ENCODE measurements around the gene ZNF565. TPM values are rescaled to one million over a fixed set of nuclear protein-coding genes. Genes with fewer than 3 reads are reported as not detected.

Gene ZNF565
- total RNA-seq, 1 donor = 6.9 TPM

DNA sequence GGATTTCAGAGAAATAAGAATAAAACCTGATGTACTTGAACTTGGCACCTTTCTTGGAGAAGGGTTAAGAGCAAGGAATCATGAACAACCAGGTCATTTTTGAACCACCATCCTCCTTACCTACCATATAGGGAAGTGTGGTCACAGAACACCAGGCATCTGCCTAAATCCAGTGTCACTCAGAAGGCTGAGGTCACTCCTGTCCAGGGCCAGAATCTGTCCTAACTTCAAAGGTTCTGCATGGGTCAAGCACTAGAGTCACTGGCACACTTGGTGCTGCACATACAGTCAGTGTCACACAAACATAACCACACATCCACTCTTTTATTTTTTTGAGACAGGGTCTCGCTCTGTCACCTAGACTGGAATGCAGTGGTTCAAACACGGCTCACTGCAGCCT, 1.6 kb downstream of the ZNF565 start:
- TF ChIP-seq, protein P1, sequence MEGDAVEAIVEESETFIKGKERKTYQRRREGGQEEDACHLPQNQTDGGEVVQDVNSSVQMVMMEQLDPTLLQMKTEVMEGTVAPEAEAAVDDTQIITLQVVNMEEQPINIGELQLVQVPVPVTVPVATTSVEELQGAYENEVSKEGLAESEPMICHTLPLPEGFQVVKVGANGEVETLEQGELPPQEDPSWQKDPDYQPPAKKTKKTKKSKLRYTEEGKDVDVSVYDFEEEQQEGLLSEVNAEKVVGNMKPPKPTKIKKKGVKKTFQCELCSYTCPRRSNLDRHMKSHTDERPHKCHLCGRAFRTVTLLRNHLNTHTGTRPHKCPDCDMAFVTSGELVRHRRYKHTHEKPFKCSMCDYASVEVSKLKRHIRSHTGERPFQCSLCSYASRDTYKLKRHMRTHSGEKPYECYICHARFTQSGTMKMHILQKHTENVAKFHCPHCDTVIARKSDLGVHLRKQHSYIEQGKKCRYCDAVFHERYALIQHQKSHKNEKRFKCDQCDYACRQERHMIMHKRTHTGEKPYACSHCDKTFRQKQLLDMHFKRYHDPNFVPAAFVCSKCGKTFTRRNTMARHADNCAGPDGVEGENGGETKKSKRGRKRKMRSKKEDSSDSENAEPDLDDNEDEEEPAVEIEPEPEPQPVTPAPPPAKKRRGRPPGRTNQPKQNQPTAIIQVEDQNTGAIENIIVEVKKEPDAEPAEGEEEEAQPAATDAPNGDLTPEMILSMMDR (IDR thresholded peaks at IDR 0.05; ENCODE audit: extremely low read depth, low read depth, low read length) = no peak
- no peaks in the 10 kb centered on the region for H3K27me3 ChIP-seq (ENCODE audit: insufficient read depth, low read length)
- no peak overlapping the region for H2AFZ ChIP-seq (ENCODE audit: low read length)
- peaks cover 9% of the 10 kb centered on the region for H4K20me1 ChIP-seq (ENCODE audit: insufficient read depth, low read length)
- H3K4me2 ChIP-seq (ENCODE audit: insufficient read depth, low read length) = no peak overlapping the region
- no peak overlapping the region for H3K27ac ChIP-seq (ENCODE audit: low read depth, low read length)
- peak; percentile 51 for DNase-seq (ENCODE audit: insufficient read length, low spot score, missing footprints)
- no peak overlapping the region for H3K4me3 ChIP-seq (ENCODE audit: insufficient read depth, low read length)
- no peaks in the 10 kb centered on the region for H3K4me1 ChIP-seq (ENCODE audit: insufficient read depth, low read length)
- peaks cover 4% of the 10 kb centered on the region for H3K36me3 ChIP-seq (ENCODE audit: insufficient read depth, low read length)
- H3K9me3 ChIP-seq (ENCODE audit: low read depth, low read length) = no peaks in the 10 kb centered on the region
- peaks cover 55% of the 10 kb centered on the region for H3K79me2 ChIP-seq (ENCODE audit: insufficient read depth, low read length)

DNA sequence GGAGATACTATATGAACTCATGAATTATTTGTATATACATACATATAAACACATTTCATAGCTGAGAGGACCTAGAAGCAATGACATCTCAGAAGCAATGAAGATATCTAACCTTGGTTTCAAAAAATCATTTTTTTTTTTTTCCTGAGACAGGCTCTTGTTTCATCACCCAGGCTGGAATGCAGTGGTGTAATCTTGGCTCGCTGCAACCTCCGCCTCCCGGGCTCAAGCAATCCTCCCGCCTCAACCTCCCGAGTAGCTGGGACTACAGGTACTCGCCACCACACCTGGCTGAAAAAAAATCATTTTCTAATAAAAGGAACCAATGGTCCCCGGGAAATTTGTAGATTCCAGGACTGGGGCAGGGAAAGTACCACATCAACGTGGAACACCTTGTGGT, 4.0 kb downstream of the ZNF565 start:
- H3K9me3 ChIP-seq (ENCODE audit: low read depth, low read length) = no peaks in the 10 kb centered on the region
- TF ChIP-seq, protein P1 (IDR thresholded peaks at IDR 0.05; ENCODE audit: extremely low read depth, low read depth, low read length) = no peak
- no peak for DNase-seq (ENCODE audit: insufficient read length, low spot score, missing footprints)
- no peak overlapping the region for H2AFZ ChIP-seq (ENCODE audit: low read length)
- H3K79me2 ChIP-seq (ENCODE audit: insufficient read depth, low read length) = peaks cover 37% of the 10 kb centered on the region
- H3K4me2 ChIP-seq (ENCODE audit: insufficient read depth, low read length) = no peak overlapping the region
- no peak overlapping the region for H3K4me3 ChIP-seq (ENCODE audit: insufficient read depth, low read length)
- no peaks in the 10 kb centered on the region for H3K27me3 ChIP-seq (ENCODE audit: insufficient read depth, low read length)
- no peaks in the 10 kb centered on the region for H3K4me1 ChIP-seq (ENCODE audit: insufficient read depth, low read length)
- H4K20me1 ChIP-seq (ENCODE audit: insufficient read depth, low read length) = peaks cover 2% of the 10 kb centered on the region
- H3K36me3 ChIP-seq (ENCODE audit: insufficient read depth, low read length) = peaks cover 4% of the 10 kb centered on the region
- H3K27ac ChIP-seq (ENCODE audit: low read depth, low read length) = no peak overlapping the region

DNA sequence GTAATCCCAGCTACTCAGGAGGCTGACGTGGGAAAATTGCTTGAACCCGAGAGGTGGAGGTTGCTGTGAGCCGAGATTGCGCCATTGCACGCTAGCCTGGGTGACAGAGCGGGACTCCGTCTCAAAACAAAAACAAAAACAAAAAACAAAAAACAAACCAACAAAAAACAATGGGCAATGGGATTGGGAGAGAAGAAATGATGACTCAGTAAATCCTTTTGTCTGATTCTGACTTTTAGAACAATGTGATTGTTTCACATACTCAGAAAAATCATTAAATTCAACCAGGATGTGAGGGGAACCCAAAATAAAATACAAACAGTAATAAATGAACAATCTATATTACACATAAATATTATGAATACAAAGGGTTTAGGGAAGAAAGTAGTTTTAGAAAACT, 5.1 kb downstream of the ZNF565 start:
- Histone ChIP-seq H3K27me3 (ENCODE audit: insufficient read depth, low read length) (no peaks in the 10 kb centered on the region), H3K4me3 (ENCODE audit: insufficient read depth, low read length) (no peak overlapping the region), H4K20me1 (ENCODE audit: insufficient read depth, low read length) (peaks cover 2% of the 10 kb centered on the region), H3K4me2 (ENCODE audit: insufficient read depth, low read length) (no peak overlapping the region), H3K9me3 (ENCODE audit: low read depth, low read length) (no peaks in the 10 kb centered on the region), H3K27ac (ENCODE audit: low read depth, low read length) (no peak overlapping the region), H3K79me2 (ENCODE audit: insufficient read depth, low read length) (peaks cover 31% of the 10 kb centered on the region), H3K36me3 (ENCODE audit: insufficient read depth, low read length) (peaks cover 4% of the 10 kb centered on the region), H2AFZ (ENCODE audit: low read length) (no peak overlapping the region), H3K4me1 (ENCODE audit: insufficient read depth, low read length) (no peaks in the 10 kb centered on the region)
- DNase-seq (ENCODE audit: insufficient read length, low spot score, missing footprints) = no peak
- TF ChIP-seq, protein P1 (IDR thresholded peaks at IDR 0.05; ENCODE audit: extremely low read depth, low read depth, low read length) = no peak

DNA sequence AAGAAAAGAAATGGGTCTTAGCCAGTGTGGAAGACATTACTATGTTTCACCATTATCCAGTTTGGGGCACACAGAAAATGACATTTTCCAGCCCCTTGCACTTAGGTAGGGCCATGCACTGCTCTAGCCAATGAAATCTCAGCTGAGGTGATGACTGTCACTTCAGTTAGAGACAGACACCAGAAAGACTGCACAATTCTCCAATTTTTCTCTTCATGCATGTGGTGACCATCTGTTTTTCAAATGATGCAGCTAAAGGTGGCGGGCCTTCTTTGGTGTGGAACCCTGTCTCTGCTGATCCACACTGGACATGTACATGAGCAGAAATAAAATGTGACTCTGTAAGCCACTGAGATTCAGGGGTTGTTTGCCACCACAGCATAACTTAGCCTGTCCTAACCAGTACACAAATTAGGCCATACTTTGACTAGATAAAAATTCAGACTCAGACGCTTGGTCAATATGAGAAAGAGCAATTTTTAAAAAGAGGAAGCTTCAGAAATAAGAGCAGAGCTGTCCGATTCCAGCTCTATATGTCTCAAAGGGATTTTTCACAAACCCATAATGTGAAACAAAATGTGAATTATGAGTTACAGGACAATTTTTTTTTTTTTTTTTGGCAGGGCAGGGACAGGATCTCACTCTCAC, 6.7 kb downstream of the ZNF565 start:
- H3K79me2 ChIP-seq (ENCODE audit: insufficient read depth, low read length) = peaks cover 19% of the 10 kb centered on the region
- H2AFZ ChIP-seq (ENCODE audit: low read length) = no peak overlapping the region
- no peaks in the 10 kb centered on the region for H3K9me3 ChIP-seq (ENCODE audit: low read depth, low read length)
- no peaks in the 10 kb centered on the region for H3K27me3 ChIP-seq (ENCODE audit: insufficient read depth, low read length)
- DNase-seq (ENCODE audit: insufficient read length, low spot score, missing footprints) = no peak
- peaks cover 2% of the 10 kb centered on the region for H4K20me1 ChIP-seq (ENCODE audit: insufficient read depth, low read length)
- no peaks in the 10 kb centered on the region for H3K4me1 ChIP-seq (ENCODE audit: insufficient read depth, low read length)
- TF ChIP-seq, protein P1 (IDR thresholded peaks at IDR 0.05; ENCODE audit: extremely low read depth, low read depth, low read length) = no peak
- H3K4me2 ChIP-seq (ENCODE audit: insufficient read depth, low read length) = no peak overlapping the region
- H3K4me3 ChIP-seq (ENCODE audit: insufficient read depth, low read length) = no peak overlapping the region
- peaks cover 4% of the 10 kb centered on the region for H3K36me3 ChIP-seq (ENCODE audit: insufficient read depth, low read length)
- H3K27ac ChIP-seq (ENCODE audit: low read depth, low read length) = no peak overlapping the region
